Measurements from ENCODE around the gene MAN1A1. TPM values are rescaled to one million over a fixed set of nuclear protein-coding genes. Genes with fewer than 3 reads are reported as not detected.

Gene MAN1A1
- total and polyA plus RNA-seq, 2 of the 8 experiments (the other 6 are each of a cell fraction or from before 2014, with no cell fraction given): 1.8 to 5.4 TPM

DNA sequence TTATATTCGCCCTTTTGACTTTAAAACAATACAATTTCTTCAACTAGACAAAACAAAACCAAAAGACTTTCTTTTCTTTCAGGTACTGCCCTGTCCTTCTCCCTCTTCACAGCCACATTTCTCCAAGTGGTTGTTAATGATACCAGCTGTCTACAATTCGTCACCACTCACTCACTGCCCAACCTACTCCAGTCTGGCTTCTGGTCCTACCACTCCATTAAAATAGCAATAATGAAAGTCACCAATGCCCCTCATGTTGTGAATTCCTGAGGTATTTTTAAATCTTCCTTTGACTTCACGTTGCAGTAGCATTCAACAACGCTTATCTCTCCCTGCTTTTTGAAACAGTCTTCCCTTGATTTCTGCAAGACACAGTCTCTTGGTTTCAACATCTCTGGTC lies 11.6 kb upstream of the MAN1A1 start (continued):
- TF ChIP-seq PHF8 (conservative IDR thresholded peaks at IDR 0.05; ENCODE audit: low read depth, low read length): no peak
